SH-SY5Y (cell line): ENCODE data around the gene KRT2.

Source experiments
- GATA2 ChIP-seq: IDR thresholded peaks from 2 replicates; pipeline ENCODE4 v1.6.1; 2011; ENCODE audit warnings: mild to moderate bottlenecking, low read depth, low read length
- GATA3 ChIP-seq: IDR thresholded peaks from 2 replicates; pipeline ENCODE4 v1.6.1; 2011; ENCODE audit warnings: low read depth, mild to moderate bottlenecking, low read length, moderate library complexity

DNA sequence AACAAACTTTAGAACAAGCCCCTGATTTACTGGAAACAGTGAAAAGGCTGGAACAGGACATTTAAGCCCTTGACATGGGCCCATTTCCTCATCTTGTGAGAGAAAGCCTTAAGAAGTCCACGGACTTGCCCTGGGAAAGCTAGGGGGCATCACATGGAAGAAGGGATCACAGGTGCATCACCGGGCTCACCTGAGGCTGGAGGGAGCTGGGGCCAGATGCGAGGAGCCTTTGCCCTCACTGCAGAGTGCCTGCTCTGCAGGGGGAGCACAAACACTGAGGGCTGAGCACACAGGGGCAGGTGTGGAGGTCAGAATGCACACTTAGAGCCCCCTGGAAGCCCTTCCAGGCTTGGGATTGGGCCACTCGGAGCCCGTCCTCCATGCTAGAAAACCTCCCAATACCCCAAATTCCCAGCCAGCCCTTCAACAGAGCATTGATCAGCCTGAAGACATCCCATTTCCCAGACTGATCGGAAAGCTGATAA lies 33.4 kb upstream of the KRT2 start:
- TF ChIP-seq GATA3 (no peak), GATA2 (no peak; the same call in 1 of the 2 replicates)
